ENCODE data around the gene ZNF587.
"Not testable (repeated sequence)": the region's sequence is repeated elsewhere in the genome, so short reads cannot be mapped to it uniquely, and the experiment has no call there.

ZNF587 gene

GRCh38 chr19:57849666-57850473 lies at the start of gene ZNF587:
Gene ZNF587 (plus strand): TSS chr19:57849859. CDS start chr19:57850039, 180 bp downstream.
- DNase-seq: peak; percentile 24

GRCh38 chr19:57800696-57801095 lies 49.0 kb upstream of the ZNF587 start:
- DNase-seq: no peak

- DNase-seq: no peak
These were observed 47.4 kb upstream of the ZNF587 start for GRCh38 chr19:57802269-57802668.

- DNase-seq: no peak
These were observed 46.4 kb upstream of the ZNF587 start for GRCh38 chr19:57803265-57803593.

- DNase-seq: no peak
These were observed 45.9 kb upstream of the ZNF587 start for GRCh38 chr19:57803594-57804325.

- no peak for DNase-seq
These were observed 42.1 kb upstream of the ZNF587 start for GRCh38 chr19:57807541-57807940.

- not testable (repeated sequence) for DNase-seq
These were observed 39.0 kb upstream of the ZNF587 start for GRCh38 chr19:57810410-57811295.

GRCh38 chr19:57812226-57812625 lies 37.4 kb upstream of the ZNF587 start:
- DNase-seq: no peak

- DNase-seq: not testable (repeated sequence)
These were observed 36.5 kb upstream of the ZNF587 start for GRCh38 chr19:57812975-57813820.

GRCh38 chr19:57813919-57814504 lies 35.6 kb upstream of the ZNF587 start:
- no peak for DNase-seq

- DNase-seq: peak; percentile 64
These were observed 35.0 kb upstream of the ZNF587 start, which contains the start of gene ZNF552 for GRCh38 chr19:57814505-57815246. Gene ZNF552 (minus strand): TSS chr19:57814913. CDS start chr19:57814743, 170 bp downstream.

- DNase-seq: no peak
These were observed 34.2 kb upstream of the ZNF587 start for GRCh38 chr19:57815247-57816075.

GRCh38 chr19:57816652-57817051 lies 33.0 kb upstream of the ZNF587 start:
- DNase-seq: no peak

- DNase-seq: no peak
These were observed 31.7 kb upstream of the ZNF587 start for GRCh38 chr19:57817976-57818375.

GRCh38 chr19:57818378-57818777 lies 31.3 kb upstream of the ZNF587 start:
- DNase-seq: no peak

GRCh38 chr19:57819475-57820148 lies 30.0 kb upstream of the ZNF587 start:
- peak; percentile 67 for DNase-seq

- no peak for DNase-seq
These were observed 29.1 kb upstream of the ZNF587 start for GRCh38 chr19:57820599-57820998.

- not testable (repeated sequence) for DNase-seq
These were observed 28.6 kb upstream of the ZNF587 start for GRCh38 chr19:57821095-57821494.

- not testable (repeated sequence) for DNase-seq
These were observed 28.2 kb upstream of the ZNF587 start for GRCh38 chr19:57821501-57821900.
